SH-SY5Y (cell line): ENCODE results near the gene FAM124B.

Source experiments
- GATA2 ChIP-seq: IDR thresholded peaks from 2 replicates; pipeline ENCODE4 v1.6.1; 2011; ENCODE audit warnings: mild to moderate bottlenecking, low read depth, low read length
- GATA3 ChIP-seq: IDR thresholded peaks from 2 replicates; pipeline ENCODE4 v1.6.1; 2011; ENCODE audit warnings: low read depth, mild to moderate bottlenecking, low read length, moderate library complexity

FAM124B gene

GRCh38 chr2:224347176-224348051, 54.5 kb downstream of the FAM124B start:
- TF ChIP-seq GATA2 (no peak), GATA3 (no peak)

GRCh38 chr2:224345492-224345891, 56.4 kb downstream of the FAM124B start:
- TF ChIP-seq GATA3 (no peak), GATA2 (no peak)

- TF ChIP-seq GATA2: no peak
These were observed 58.7 kb downstream of the FAM124B start for GRCh38 chr2:224343226-224343625.

GRCh38 chr2:224335991-224336390, 65.9 kb downstream of the FAM124B start:
- TF ChIP-seq GATA3: no peak
- TF ChIP-seq GATA2: no peak

- TF ChIP-seq GATA3 (no peak), GATA2 (no peak)
These were observed 67.2 kb downstream of the FAM124B start for GRCh38 chr2:224334726-224335125.

- TF ChIP-seq GATA3: no peak
- TF ChIP-seq GATA2: no peak
These were observed 68.0 kb downstream of the FAM124B start for GRCh38 chr2:224333726-224334482.

- TF ChIP-seq GATA3 (peak; percentile 58; the same call in 1 of the 2 replicates), GATA2 (peak; percentile 81)
These were observed 70.2 kb downstream of the FAM124B start for GRCh38 chr2:224331698-224332097.

- TF ChIP-seq GATA3 (no peak), GATA2 (no peak)
These were observed 73.1 kb downstream of the FAM124B start for GRCh38 chr2:224328798-224329197.
